Measurements from ENCODE around the gene KIF2B.
"Not testable (repeated sequence)": the region's sequence is repeated elsewhere in the genome, so short reads cannot be mapped to it uniquely, and the experiment has no call there.

The KIF2B gene, protein sequence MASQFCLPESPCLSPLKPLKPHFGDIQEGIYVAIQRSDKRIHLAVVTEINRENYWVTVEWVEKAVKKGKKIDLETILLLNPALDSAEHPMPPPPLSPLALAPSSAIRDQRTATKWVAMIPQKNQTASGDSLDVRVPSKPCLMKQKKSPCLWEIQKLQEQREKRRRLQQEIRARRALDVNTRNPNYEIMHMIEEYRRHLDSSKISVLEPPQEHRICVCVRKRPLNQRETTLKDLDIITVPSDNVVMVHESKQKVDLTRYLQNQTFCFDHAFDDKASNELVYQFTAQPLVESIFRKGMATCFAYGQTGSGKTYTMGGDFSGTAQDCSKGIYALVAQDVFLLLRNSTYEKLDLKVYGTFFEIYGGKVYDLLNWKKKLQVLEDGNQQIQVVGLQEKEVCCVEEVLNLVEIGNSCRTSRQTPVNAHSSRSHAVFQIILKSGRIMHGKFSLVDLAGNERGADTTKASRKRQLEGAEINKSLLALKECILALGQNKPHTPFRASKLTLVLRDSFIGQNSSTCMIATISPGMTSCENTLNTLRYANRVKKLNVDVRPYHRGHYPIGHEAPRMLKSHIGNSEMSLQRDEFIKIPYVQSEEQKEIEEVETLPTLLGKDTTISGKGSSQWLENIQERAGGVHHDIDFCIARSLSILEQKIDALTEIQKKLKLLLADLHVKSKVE

GRCh38 chr17:53822764-53823163 is at the start of gene KIF2B:
KIF2B (plus strand) TSS chr17:53822927; CDS start chr17:53823034, 107 bp downstream.
- DNase-seq (ENCODE audit: low spot score) = no peak

- DNase-seq (ENCODE audit: low spot score) = no peak
Measured at GRCh38 chr17:53780320-53780719, 42.4 kb upstream of the KIF2B start.

DNA sequence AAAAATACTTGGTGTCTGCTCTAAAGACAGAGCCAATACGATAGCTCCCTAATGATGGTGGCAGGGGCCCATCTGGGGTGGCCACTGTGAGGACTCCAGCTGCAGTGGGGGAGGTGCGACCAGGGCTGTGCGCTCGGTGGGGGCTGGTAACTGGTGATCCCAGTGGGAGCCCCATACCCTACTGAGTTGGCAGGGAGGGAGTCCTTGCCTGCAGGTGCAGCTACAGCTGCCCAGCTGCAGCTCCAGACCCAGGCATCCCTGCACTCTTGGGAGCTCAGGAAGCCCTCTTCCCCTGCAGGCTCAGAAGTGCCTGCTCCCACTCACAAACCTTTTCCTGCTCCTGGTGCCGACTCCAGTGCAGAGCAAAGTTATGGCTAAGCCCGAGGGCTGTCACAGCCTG is 31.2 kb upstream of the KIF2B start:
- DNase-seq (ENCODE audit: low spot score) = no peak

- DNase-seq (ENCODE audit: low spot score) = no peak
Measured at GRCh38 chr17:53792451-53792850, 30.3 kb upstream of the KIF2B start.

DNA sequence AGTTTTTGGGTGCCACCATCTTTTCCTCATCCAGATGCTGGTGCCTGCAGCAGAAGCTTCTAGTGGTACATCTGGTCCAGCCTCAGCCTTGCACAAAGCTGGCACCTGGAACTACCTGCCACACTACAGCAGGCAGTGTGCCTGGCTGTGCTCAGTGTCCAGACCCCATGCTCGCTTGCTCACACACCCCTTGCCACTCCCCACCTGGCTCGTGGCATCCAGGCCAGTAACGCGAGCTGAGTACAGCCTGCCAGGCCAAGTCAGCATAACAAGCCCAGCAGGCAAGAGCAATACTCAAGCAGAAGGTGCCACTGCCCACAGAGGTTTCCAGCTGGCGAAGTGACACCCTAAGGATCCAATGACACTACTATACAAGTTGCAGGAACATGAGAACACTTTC is 29.7 kb upstream of the KIF2B start:
- DNase-seq (ENCODE audit: low spot score) = no peak

GRCh38 chr17:53794875-53795274 is 27.9 kb upstream of the KIF2B start:
- DNase-seq (ENCODE audit: low spot score) = no peak

DNA sequence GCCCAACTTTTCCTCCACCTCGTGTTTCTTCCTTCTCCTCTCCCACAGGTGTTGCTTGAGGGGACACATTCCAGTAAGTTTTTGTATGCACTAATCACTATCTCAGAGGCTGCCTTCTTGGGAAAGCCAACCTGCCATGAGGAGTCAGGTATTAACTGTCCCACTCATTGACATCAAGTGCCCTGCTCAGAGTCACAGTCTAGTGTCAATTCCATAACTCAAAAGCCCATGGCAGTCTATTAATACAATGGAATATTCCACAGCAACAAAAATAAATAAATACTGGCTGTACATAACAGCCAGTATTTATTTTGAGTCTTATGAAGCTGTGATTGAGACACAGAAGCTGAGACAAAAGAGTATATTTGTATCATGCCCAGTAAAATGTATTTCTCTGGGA is 26.1 kb upstream of the KIF2B start:
- DNase-seq (ENCODE audit: low spot score) = no peak

GRCh38 chr17:53797501-53797900 is 25.2 kb upstream of the KIF2B start:
- no peak for DNase-seq (ENCODE audit: low spot score)

GRCh38 chr17:53804437-53804836 is 18.3 kb upstream of the KIF2B start:
- no peak for DNase-seq (ENCODE audit: low spot score)

- DNase-seq (ENCODE audit: low spot score) = no peak
Measured at GRCh38 chr17:53806473-53806872, 16.3 kb upstream of the KIF2B start.

GRCh38 chr17:53807286-53807685 is 15.4 kb upstream of the KIF2B start:
- DNase-seq (ENCODE audit: low spot score) = no peak

- DNase-seq (ENCODE audit: low spot score) = no peak
Measured at GRCh38 chr17:53818271-53818670, 4.5 kb upstream of the KIF2B start.

DNA sequence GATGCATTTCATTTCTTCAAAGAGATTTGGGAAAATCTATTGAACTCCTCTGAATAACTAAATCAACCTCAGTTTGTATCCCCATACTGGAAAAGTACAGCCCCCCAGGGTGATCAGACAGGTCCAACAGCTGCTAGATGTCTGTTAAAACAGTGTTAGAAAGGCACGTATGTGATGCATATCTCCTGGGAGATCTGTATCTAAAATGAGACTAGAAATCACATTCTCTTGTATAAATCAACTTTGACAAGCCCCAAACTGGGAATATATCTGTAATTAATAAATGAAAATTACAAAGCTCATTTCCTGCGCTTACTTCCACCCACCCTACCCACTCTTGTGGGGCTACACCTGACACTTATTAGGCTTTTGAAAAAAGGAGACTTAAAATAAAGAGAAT is 3.8 kb upstream of the KIF2B start:
- DNase-seq (ENCODE audit: low spot score) = peak; percentile 3

DNA sequence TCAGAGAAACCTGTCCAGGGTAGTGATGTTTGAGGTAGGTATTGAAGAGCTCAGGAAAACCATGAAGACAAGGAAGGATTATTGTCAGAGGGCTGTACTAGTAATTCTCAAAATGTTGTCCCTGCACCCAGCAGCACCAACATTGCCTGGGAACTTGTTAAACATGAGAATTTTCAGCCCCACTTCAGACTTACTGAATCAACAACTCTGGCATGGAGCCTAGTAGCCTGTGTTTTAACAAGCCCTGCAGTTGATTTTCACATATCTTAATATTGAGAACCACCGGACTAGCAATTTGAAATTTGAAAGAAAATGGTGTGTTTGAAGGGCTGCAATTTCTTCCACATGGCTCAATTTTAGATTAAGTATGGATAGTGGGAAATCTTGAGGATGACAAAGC is 2.8 kb upstream of the KIF2B start:
- DNase-seq (ENCODE audit: low spot score) = no peak

DNA sequence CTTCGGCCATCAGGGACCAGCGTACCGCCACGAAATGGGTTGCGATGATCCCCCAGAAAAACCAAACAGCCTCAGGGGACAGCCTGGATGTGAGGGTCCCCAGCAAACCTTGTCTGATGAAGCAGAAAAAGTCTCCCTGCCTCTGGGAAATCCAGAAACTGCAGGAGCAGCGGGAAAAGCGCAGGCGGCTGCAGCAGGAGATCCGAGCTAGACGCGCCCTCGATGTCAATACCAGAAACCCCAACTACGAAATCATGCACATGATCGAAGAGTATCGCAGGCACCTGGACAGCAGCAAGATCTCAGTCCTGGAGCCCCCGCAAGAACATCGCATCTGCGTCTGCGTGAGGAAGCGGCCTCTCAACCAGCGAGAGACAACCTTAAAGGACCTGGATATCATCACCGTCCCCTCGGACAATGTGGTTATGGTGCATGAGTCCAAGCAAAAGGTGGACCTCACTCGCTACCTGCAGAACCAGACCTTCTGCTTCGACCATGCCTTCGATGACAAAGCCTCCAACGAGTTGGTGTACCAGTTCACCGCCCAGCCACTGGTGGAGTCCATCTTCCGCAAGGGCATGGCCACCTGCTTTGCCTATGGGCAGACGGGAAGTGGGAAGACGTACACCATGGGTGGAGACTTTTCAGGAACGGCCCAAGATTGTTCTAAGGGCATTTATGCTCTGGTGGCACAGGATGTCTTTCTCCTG is 769 bp downstream of the KIF2B start:
- DNase-seq (ENCODE audit: low spot score) = no peak

DNA sequence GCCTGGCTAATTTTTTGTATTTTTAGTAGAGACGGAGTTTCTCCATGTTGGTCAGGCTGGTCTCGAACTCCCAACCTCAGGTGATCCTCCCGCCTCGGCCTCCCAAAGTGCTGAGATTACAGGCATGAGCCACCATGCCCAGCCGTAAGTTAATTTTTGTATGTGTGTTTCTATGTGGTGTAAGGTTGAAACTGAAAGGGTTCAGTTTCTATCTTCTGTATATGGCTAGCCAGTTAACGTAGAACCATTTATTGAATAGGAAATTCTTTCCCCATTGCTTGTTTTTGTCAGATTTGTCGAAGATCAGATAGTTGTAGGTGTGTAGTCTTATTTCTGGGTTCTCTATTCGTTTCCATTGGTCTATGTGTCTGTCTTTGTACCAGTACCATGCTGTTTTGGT is 12.0 kb downstream of the KIF2B start:
- not testable (repeated sequence) for DNase-seq (ENCODE audit: low spot score)

DNA sequence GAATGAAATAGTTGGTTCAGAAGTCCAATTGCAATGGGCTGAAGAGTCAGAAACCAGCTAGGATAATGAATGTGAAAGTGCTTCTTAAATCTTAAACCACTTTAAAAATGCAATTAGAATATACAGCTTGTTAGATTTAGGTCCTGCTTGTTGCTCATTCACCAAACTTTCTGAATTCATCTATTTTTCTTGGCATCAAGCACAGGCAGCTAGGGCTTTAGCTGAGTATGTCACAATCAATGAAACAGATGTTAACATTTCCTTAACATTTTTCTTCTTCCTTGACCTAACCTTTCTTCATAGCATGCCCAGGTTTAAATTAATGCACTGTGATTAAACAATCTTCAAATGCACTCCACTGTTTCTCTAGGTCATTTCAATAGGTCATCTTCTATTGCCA is 14.4 kb downstream of the KIF2B start:
- DNase-seq (ENCODE audit: low spot score) = no peak

- no peak for DNase-seq (ENCODE audit: low spot score)
Measured at GRCh38 chr17:53844491-53845107, 21.9 kb downstream of the KIF2B start.

DNA sequence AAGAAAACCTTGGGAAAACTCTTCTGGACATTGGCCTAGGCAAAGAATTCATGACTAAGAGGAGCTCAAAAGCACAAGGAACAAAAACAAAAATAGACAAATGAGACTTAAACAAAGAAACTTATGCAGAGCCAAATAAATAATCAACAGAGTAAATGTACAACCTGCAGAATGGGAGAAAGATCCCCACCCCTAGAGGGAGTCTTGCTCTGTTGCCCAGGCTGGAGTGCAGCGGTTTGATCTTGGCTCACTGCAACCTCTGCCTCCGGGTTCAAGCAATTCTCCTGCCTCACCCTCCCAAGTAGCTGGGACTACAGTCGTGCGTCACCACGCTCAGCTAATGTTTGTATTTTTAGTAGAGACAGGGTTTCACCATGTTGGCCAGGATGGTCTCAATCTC is 48.4 kb downstream of the KIF2B start:
- not testable (repeated sequence) for DNase-seq (ENCODE audit: low spot score)

Data from putamen (tissue), 1 donor.